Panc1 (cell line): ENCODE measurements around the gene WHAMM.

Experiments
- CTCF ChIP-seq: fragments of 450-650 bp; IDR thresholded peaks from 2 replicates; pipeline ENCODE4 v1.5.1; 2017; ENCODE audit warnings: mild to moderate bottlenecking
- POLR2AphosphoS5 ChIP-seq: IDR thresholded peaks from 2 replicates; pipeline ENCODE4 v1.6.1; 2012; ENCODE audit warnings: mild to moderate bottlenecking, low read depth, low read length, moderate library complexity

- TF ChIP-seq CTCF (no peak), POLR2AphosphoS5 (no peak)
These were observed 30.7 kb downstream of the WHAMM start for GRCh38 chr15:82840166-82840565.
